BLaER1 treated with 17β-estradiol and CSF1 and Interleukin-3, amounts not matched to agents 10 nM and 100 nM (cell line): ENCODE measurements around the gene FARS2.
"Not testable (repeated sequence)": the region's sequence is repeated elsewhere in the genome, so short reads cannot be mapped to it uniquely, and the experiment has no call there.

Experiments
- H3K27ac ChIP-seq, 11 experiments: shearing (Covaris generic); formaldehyde crosslinking; 2 replicates each; pipeline ENCODE4 v1.8.1; 2022
- H3K27me3 ChIP-seq, 11 experiments: shearing (Covaris generic); formaldehyde crosslinking; 2 replicates each; pipeline ENCODE4 v1.8.1; 2022
- H3K36me3 ChIP-seq, 11 experiments: shearing (Covaris generic); formaldehyde crosslinking; 2 replicates each; pipeline ENCODE4 v1.8.1; 2022
- H3K4me1 ChIP-seq, 10 experiments: shearing (Covaris generic); formaldehyde crosslinking; 2 replicates each; pipeline ENCODE4 v1.8.1; 2022
- H3K4me2 ChIP-seq, 11 experiments: shearing (Covaris generic); formaldehyde crosslinking; 2 replicates each; pipeline ENCODE4 v1.8.1; 2022
- H3K4me3 ChIP-seq, 10 experiments: shearing (Covaris generic); formaldehyde crosslinking; 2 replicates each; pipeline ENCODE4 v1.8.1; 2022
- H3K9ac ChIP-seq, 11 experiments: shearing (Covaris generic); formaldehyde crosslinking; 2 replicates each; pipeline ENCODE4 v1.8.1; 2022
- H3K9me3 ChIP-seq, 11 experiments: shearing (Covaris generic); formaldehyde crosslinking; replicated peaks in 1 of 11; 2 replicates each; pipeline ENCODE4 v1.8.1; 2022
- H4K20me1 ChIP-seq, 11 experiments: shearing (Covaris generic); formaldehyde crosslinking; 2 replicates each; pipeline ENCODE4 v1.8.1; 2022
- Cebpa-rat ChIP-seq, 11 experiments: shearing (Covaris generic); IDR thresholded peaks; 2 replicates each; pipeline ENCODE4 v1.8.1; 2022

Gene FARS2

GRCh38 chr6:5699064-5699463 lies 437.8 kb downstream of the FARS2 start:
- not testable (repeated sequence) for H4K20me1 ChIP-seq, H3K4me3 ChIP-seq, H3K27me3 ChIP-seq, H3K36me3 ChIP-seq
- Histone ChIP-seq H3K27ac (peak overlapping the region; percentile 50 to 79 (median 73); a peak in 20 of 22 replicates), H3K9ac (peak overlapping the region in 8 of 11 experiments; percentile 27 to 51 (median 40); a peak in 11 of 22 replicates), H3K4me2 (peak overlapping the region; percentile 63 to 90 (median 81)), H3K9me3 (peaks cover 0 to 24% (median 5%) of the 10 kb centered on the region in 11 experiments; a peak in 10 of 22 replicates), H3K4me1 (peaks cover 33 to 52% (median 40%) of the 10 kb centered on the region in 10 experiments)
- peak in 6 of 11 experiments; percentile 35 to 74 (median 58); a peak in 10 of 22 replicates for TF ChIP-seq Cebpa-rat (IDR thresholded peaks at IDR 0.05)

GRCh38 chr6:5701174-5701573 lies 439.9 kb downstream of the FARS2 start:
- Histone ChIP-seq H3K4me3 (no peak overlapping the region), H3K27ac (no peak overlapping the region), H3K4me1 (peaks cover 27 to 45% (median 33%) of the 10 kb centered on the region in 10 experiments), H4K20me1 (no peaks in the 10 kb centered on the region), H3K36me3 (0 out of 22 replicates have a peak, but pooled peaks cover 0 to 6% (median 0%) of the 10 kb centered on the region in 11 experiments), H3K9me3 (peaks cover 0 to 28% (median 11%) of the 10 kb centered on the region in 11 experiments; a peak in 12 of 22 replicates), H3K4me2 (peak overlapping the region in 1 of 11 experiments; percentile 11; a peak in 2 of 22 replicates), H3K27me3 (no peaks in the 10 kb centered on the region), H3K9ac (no peak overlapping the region)
- TF ChIP-seq Cebpa-rat (IDR thresholded peaks at IDR 0.05) = no peak

- Histone ChIP-seq H3K27me3 (no peaks in the 10 kb centered on the region), H3K4me1 (peaks cover 12 to 38% (median 30%) of the 10 kb centered on the region in 10 experiments), H4K20me1 (no peaks in the 10 kb centered on the region), H3K4me3 (no peak overlapping the region), H3K9ac (no peak overlapping the region), H3K27ac (no peak overlapping the region), H3K9me3 (peaks cover 0 to 20% (median 6%) of the 10 kb centered on the region in 11 experiments; a peak in 11 of 22 replicates), H3K4me2 (no peak overlapping the region), H3K36me3 (0 out of 22 replicates have a peak, but pooled peaks cover 0 to 6% (median 0%) of the 10 kb centered on the region in 11 experiments)
- TF ChIP-seq Cebpa-rat (IDR thresholded peaks at IDR 0.05) = no peak
Observed at GRCh38 chr6:5704708-5705107, 443.4 kb downstream of the FARS2 start.

- Histone ChIP-seq H3K27ac (peak overlapping the region in 4 of 11 experiments; percentile 75 to 81 (median 79); a peak in 4 of 22 replicates), H3K4me2 (peak overlapping the region in 9 of 11 experiments; percentile 47 to 82 (median 70); a peak in 16 of 22 replicates), H3K27me3 (no peaks in the 10 kb centered on the region), H3K36me3 (0 out of 22 replicates have a peak, but pooled peaks cover 0 to 6% (median 0%) of the 10 kb centered on the region in 11 experiments), H4K20me1 (no peaks in the 10 kb centered on the region), H3K9ac (no peak overlapping the region), H3K9me3 (peaks cover 0 to 20% (median 6%) of the 10 kb centered on the region in 11 experiments; a peak in 11 of 22 replicates), H3K4me1 (peaks cover 7 to 34% (median 28%) of the 10 kb centered on the region in 10 experiments; a peak in 19 of 20 replicates), H3K4me3 (no peak overlapping the region)
- no peak for TF ChIP-seq Cebpa-rat (IDR thresholded peaks at IDR 0.05)
Observed at GRCh38 chr6:5705252-5705651, 443.9 kb downstream of the FARS2 start.

GRCh38 chr6:5706124-5707033 lies 445.1 kb downstream of the FARS2 start:
- Histone ChIP-seq H3K27me3 (no peaks in the 10 kb centered on the region), H3K9ac (peak overlapping the region in 4 of 11 experiments; percentile 61 to 67 (median 64); a peak in 7 of 22 replicates), H3K27ac (peak overlapping the region in 8 of 11 experiments; percentile 43 to 81 (median 67); a peak in 16 of 22 replicates), H3K36me3 (0 out of 22 replicates have a peak, but pooled peaks cover 0 to 6% (median 0%) of the 10 kb centered on the region in 11 experiments), H3K4me3 (no peak overlapping the region; a peak in 1 of 20 replicates), H4K20me1 (no peaks in the 10 kb centered on the region), H3K9me3 (peaks cover 0 to 20% (median 6%) of the 10 kb centered on the region in 11 experiments; a peak in 11 of 22 replicates), H3K4me2 (peak overlapping the region; percentile 17 to 82 (median 68); a peak in 20 of 22 replicates), H3K4me1 (peaks cover 5 to 34% (median 26%) of the 10 kb centered on the region in 10 experiments; a peak in 18 of 20 replicates)
- TF ChIP-seq Cebpa-rat (IDR thresholded peaks at IDR 0.05) = peak in 6 of 11 experiments; percentile 21 to 94 (median 74); a peak in 11 of 22 replicates

- H3K4me2 ChIP-seq = peak overlapping the region in 9 of 11 experiments; percentile 47 to 82 (median 70); a peak in 14 of 22 replicates
- no peaks in the 10 kb centered on the region for H4K20me1 ChIP-seq
- H3K4me3 ChIP-seq = no peak overlapping the region
- TF ChIP-seq Cebpa-rat (IDR thresholded peaks at IDR 0.05) = no peak
- H3K27me3 ChIP-seq = no peaks in the 10 kb centered on the region
- H3K27ac ChIP-seq = peak overlapping the region in 6 of 11 experiments; percentile 2 to 81 (median 76); a peak in 9 of 22 replicates
- peaks cover 0 to 20% (median 6%) of the 10 kb centered on the region in 11 experiments; a peak in 11 of 22 replicates for H3K9me3 ChIP-seq
- peaks cover 10 to 41% (median 31%) of the 10 kb centered on the region in 10 experiments for H3K4me1 ChIP-seq
- 0 out of 22 replicates have a peak, but pooled peaks cover 0 to 6% (median 0%) of the 10 kb centered on the region in 11 experiments for H3K36me3 ChIP-seq
- H3K9ac ChIP-seq = peak overlapping the region in 2 of 11 experiments; percentile 21 to 67; a peak in 2 of 22 replicates
Observed at GRCh38 chr6:5707281-5708045, 446.1 kb downstream of the FARS2 start.

- Histone ChIP-seq H3K4me2 (no peak overlapping the region), H3K4me3 (no peak overlapping the region), H4K20me1 (no peaks in the 10 kb centered on the region), H3K4me1 (peaks cover 14 to 45% (median 33%) of the 10 kb centered on the region in 10 experiments), H3K9me3 (peaks cover 0 to 14% (median 7%) of the 10 kb centered on the region in 11 experiments; a peak in 17 of 22 replicates), H3K9ac (no peak overlapping the region), H3K36me3 (0 out of 22 replicates have a peak, but pooled peaks cover 0 to 3% (median 0%) of the 10 kb centered on the region in 11 experiments), H3K27ac (no peak overlapping the region), H3K27me3 (no peaks in the 10 kb centered on the region)
- TF ChIP-seq Cebpa-rat (IDR thresholded peaks at IDR 0.05) = no peak
Observed at GRCh38 chr6:5710516-5710915, 449.2 kb downstream of the FARS2 start.

GRCh38 chr6:5710936-5711335 lies 449.6 kb downstream of the FARS2 start:
- Histone ChIP-seq H4K20me1 (no peaks in the 10 kb centered on the region), H3K4me3 (no peak overlapping the region), H3K27ac (no peak overlapping the region), H3K36me3 (0 out of 22 replicates have a peak, but pooled peaks cover 0 to 3% (median 0%) of the 10 kb centered on the region in 11 experiments), H3K9me3 (peaks cover 0 to 17% (median 10%) of the 10 kb centered on the region in 11 experiments; a peak in 17 of 22 replicates), H3K4me1 (peaks cover 13 to 41% (median 28%) of the 10 kb centered on the region in 10 experiments), H3K9ac (no peak overlapping the region), H3K27me3 (no peaks in the 10 kb centered on the region), H3K4me2 (no peak overlapping the region)
- TF ChIP-seq Cebpa-rat (IDR thresholded peaks at IDR 0.05) = no peak
